ENCODE results near the gene MAFG. TPM values are rescaled to one million over a fixed set of nuclear protein-coding genes. Genes with fewer than 3 reads are reported as not detected.

MAFG gene
- 10 to 100 TPM; 15.8 to 20.2 TPM for total RNA-seq

- H3K9me3 Mint-ChIP-seq: no peaks in the 10 kb centered on the region
- ChIA-PET POLR2A (interaction anchor here (0.6 kb wide), 1 partner anchor 31 kb away, joined by 8 read pairs; no protein-coding TSS in a partner anchor), CTCF (interaction anchor here (0.6 to 3.7 kb wide), 7 partner anchors 12 to 247 kb away, joined by 3 to 15 read pairs (median 4); partner anchors contain the start of genes NOTUM and PCYT2)
- H3K27ac Mint-ChIP-seq: peak within 1 kb of the TSS; percentile 94
- H3K36me3 Mint-ChIP-seq (ENCODE audit: low read depth): no peaks in the 10 kb centered on the region
- H3K4me1 Mint-ChIP-seq: peaks cover 34% of the 10 kb centered on the region
- H3K4me3 Mint-ChIP-seq: peak within 1 kb of the TSS; percentile 92
- peak; percentile 89 for DNase-seq
- H3K27me3 Mint-ChIP-seq: peaks cover 7% of the 10 kb centered on the region
Measured at GRCh38 chr17:81927653-81928543, at the start of gene MAFG. Gene MAFG, minus strand, starts transcription at chr17:81927735. Its CDS starts 4,550 bp downstream, at chr17:81923185.

- ChIA-PET POLR2A (no interaction called here), CTCF (interaction anchor here (1.0 to 2.8 kb wide), 5 partner anchors 9 to 54 kb away, joined by 3 to 18 read pairs (median 6); no protein-coding TSS in a partner anchor)
Measured at GRCh38 chr17:81976332-81977210, 49.0 kb upstream of the MAFG start.

GRCh38 chr17:81973432-81973831, 45.9 kb upstream of the MAFG start:
- POLR2A ChIA-PET: no interaction called here
- no peaks in the 10 kb centered on the region for H3K36me3 Mint-ChIP-seq (ENCODE audit: low read depth)
- no peak for DNase-seq
- no peak overlapping the region for H3K27ac Mint-ChIP-seq
- H3K27me3 Mint-ChIP-seq: peaks cover 2% of the 10 kb centered on the region
- peaks cover 9% of the 10 kb centered on the region for H3K9me3 Mint-ChIP-seq
- no peak overlapping the region for H3K4me3 Mint-ChIP-seq
- H3K4me1 Mint-ChIP-seq: peaks cover 20% of the 10 kb centered on the region
- CTCF ChIA-PET: no interaction called here

More at GRCh38 chr17:81976332-81977210, 49.0 kb upstream of the MAFG start:
- peaks cover 9% of the 10 kb centered on the region for H3K9me3 Mint-ChIP-seq
- H3K27me3 Mint-ChIP-seq: peaks cover 2% of the 10 kb centered on the region
- H3K27ac Mint-ChIP-seq: peak overlapping the region; percentile 97
- DNase-seq: peak; percentile 26
- H3K4me3 Mint-ChIP-seq: peak overlapping the region; percentile 86
- peaks cover 17% of the 10 kb centered on the region for H3K36me3 Mint-ChIP-seq (ENCODE audit: low read depth)
- peaks cover 40% of the 10 kb centered on the region for H3K4me1 Mint-ChIP-seq

- Mint-ChIP-seq H3K4me1 (peaks cover 16% of the 10 kb centered on the region), H3K27me3 (peaks cover 10% of the 10 kb centered on the region), H3K27ac (peak overlapping the region; percentile 72), H3K4me3 (no peak overlapping the region), H3K36me3 (ENCODE audit: low read depth) (no peaks in the 10 kb centered on the region), H3K9me3 (peaks cover 5% of the 10 kb centered on the region)
- ChIA-PET CTCF (interaction anchor here (1.0 to 2.5 kb wide), 3 partner anchors 10 to 69 kb away, joined by 3 to 17 read pairs (median 9); partner anchors contain the start of gene DCXR), POLR2A (no interaction called here)
- DNase-seq: no peak
Measured at GRCh38 chr17:81968850-81969812, 41.6 kb upstream of the MAFG start.

- H3K4me3 Mint-ChIP-seq: no peak overlapping the region
- no peaks in the 10 kb centered on the region for H3K36me3 Mint-ChIP-seq (ENCODE audit: low read depth)
- ChIA-PET CTCF (interaction anchor here (0.7 to 2.5 kb wide), 6 partner anchors 8 to 138 kb away, joined by 3 to 17 read pairs (median 6); partner anchors contain the start of genes ASPSCR1 and DCXR), POLR2A (no interaction called here)
- H3K27ac Mint-ChIP-seq: peak overlapping the region; percentile 72
- peaks cover 18% of the 10 kb centered on the region for H3K27me3 Mint-ChIP-seq
- H3K9me3 Mint-ChIP-seq: peaks cover 4% of the 10 kb centered on the region
- DNase-seq: no peak
- H3K4me1 Mint-ChIP-seq: peaks cover 16% of the 10 kb centered on the region
Measured at GRCh38 chr17:81968396-81968745, 40.8 kb upstream of the MAFG start.

GRCh38 chr17:81967533-81968395, 40.2 kb upstream of the MAFG start:
- Mint-ChIP-seq H3K27ac (peak overlapping the region; percentile 82), H3K27me3 (peaks cover 24% of the 10 kb centered on the region), H3K9me3 (peaks cover 4% of the 10 kb centered on the region), H3K36me3 (ENCODE audit: low read depth) (no peaks in the 10 kb centered on the region), H3K4me1 (peaks cover 16% of the 10 kb centered on the region), H3K4me3 (peak overlapping the region; percentile 49)
- CTCF ChIA-PET: interaction anchor here (0.7 to 2.5 kb wide), 8 partner anchors 8 to 138 kb away, joined by 3 to 17 read pairs (median 6); partner anchors contain the start of genes ASPSCR1 and DCXR
- POLR2A ChIA-PET: interaction anchor here (0.6 kb wide), 1 partner anchor 624 kb away, joined by 4 read pairs; no protein-coding TSS in a partner anchor
- DNase-seq: peak; percentile 94

GRCh38 chr17:81967244-81967532, 39.7 kb upstream of the MAFG start:
- no peak overlapping the region for H3K27ac Mint-ChIP-seq
- H3K36me3 Mint-ChIP-seq (ENCODE audit: low read depth): no peaks in the 10 kb centered on the region
- peaks cover 27% of the 10 kb centered on the region for H3K27me3 Mint-ChIP-seq
- H3K4me1 Mint-ChIP-seq: peaks cover 16% of the 10 kb centered on the region
- ChIA-PET CTCF (interaction anchor here (1.0 to 2.5 kb wide), 7 partner anchors 8 to 96 kb away, joined by 3 to 17 read pairs (median 6); partner anchors contain the start of genes ASPSCR1 and DCXR), POLR2A (interaction anchor here (0.6 kb wide), 1 partner anchor 624 kb away, joined by 4 read pairs; no protein-coding TSS in a partner anchor)
- no peaks in the 10 kb centered on the region for H3K9me3 Mint-ChIP-seq
- H3K4me3 Mint-ChIP-seq: peak overlapping the region; percentile 49
- no peak for DNase-seq

- H3K9me3 Mint-ChIP-seq: no peaks in the 10 kb centered on the region
- ChIA-PET CTCF (interaction anchor here (1.0 to 2.4 kb wide), 4 partner anchors 10 to 97 kb away, joined by 3 to 6 read pairs (median 4); partner anchors contain the start of genes ASPSCR1 and DCXR), POLR2A (no interaction called here)
- no peak for DNase-seq
- no peak overlapping the region for H3K4me3 Mint-ChIP-seq
- H3K36me3 Mint-ChIP-seq (ENCODE audit: low read depth): no peaks in the 10 kb centered on the region
- H3K27me3 Mint-ChIP-seq: peaks cover 29% of the 10 kb centered on the region
- H3K4me1 Mint-ChIP-seq: peaks cover 16% of the 10 kb centered on the region
- H3K27ac Mint-ChIP-seq: no peak overlapping the region
Measured at GRCh38 chr17:81966343-81967243, 39.1 kb upstream of the MAFG start.

- Mint-ChIP-seq H3K4me3 (no peak overlapping the region), H3K9me3 (no peaks in the 10 kb centered on the region), H3K27me3 (peaks cover 31% of the 10 kb centered on the region), H3K27ac (no peak overlapping the region), H3K36me3 (ENCODE audit: low read depth) (no peaks in the 10 kb centered on the region), H3K4me1 (peaks cover 16% of the 10 kb centered on the region)
- DNase-seq: no peak
- ChIA-PET CTCF (no interaction called here), POLR2A (no interaction called here)
Measured at GRCh38 chr17:81964081-81964849, 36.7 kb upstream of the MAFG start.
